HG03196 (cell line): Measurements from ENCODE around the gene DVL1.
A peak's percentile ranks its signal among the peaks of the same experiment; 100 is the strongest.

Experiments
- ATAC-seq: cut with Tn5 transposase; IDR thresholded peaks from one replicate; pipeline ENCODE4 v1.9.1; 2021; ENCODE audit not compliant: unreplicated experiment

DVL1 gene

GRCh38 chr1:1312450-1313314, 36.5 kb downstream of the DVL1 start:
- ATAC-seq = no peak

GRCh38 chr1:1311107-1312104, 37.8 kb downstream of the DVL1 start:
- ATAC-seq = no peak

GRCh38 chr1:1310476-1311053, 38.7 kb downstream of the DVL1 start:
- no peak for ATAC-seq

GRCh38 chr1:1310109-1310385, 39.2 kb downstream of the DVL1 start:
- ATAC-seq = no peak

GRCh38 chr1:1309251-1310108, 39.7 kb downstream of the DVL1 start:
- no peak for ATAC-seq

- ATAC-seq = no peak
These were observed 40.4 kb downstream of the DVL1 start for GRCh38 chr1:1308756-1309250.

GRCh38 chr1:1307923-1308755, 41.1 kb downstream of the DVL1 start, which contains the start of the genes ACAP3 and PUSL1:
Gene ACAP3, minus strand, starts transcription at chr1:1307930. Its CDS starts 115 bp downstream, at chr1:1307815.
Gene PUSL1, plus strand, starts transcription at chr1:1308597. Its CDS starts 47 bp downstream, at chr1:1308644.
- ATAC-seq = peak; percentile 55

GRCh38 chr1:1307261-1307922, 41.8 kb downstream of the DVL1 start:
- ATAC-seq = peak; percentile 5

GRCh38 chr1:1306661-1307260, 42.5 kb downstream of the DVL1 start:
- ATAC-seq = no peak

GRCh38 chr1:1306070-1306660, 43.1 kb downstream of the DVL1 start:
- no peak for ATAC-seq

GRCh38 chr1:1305300-1306069, 43.7 kb downstream of the DVL1 start:
- ATAC-seq = no peak

- ATAC-seq = no peak
These were observed 44.6 kb downstream of the DVL1 start for GRCh38 chr1:1304331-1305299.

GRCh38 chr1:1303736-1304135, 45.5 kb downstream of the DVL1 start:
- no peak for ATAC-seq

GRCh38 chr1:1302951-1303509, 46.2 kb downstream of the DVL1 start:
- no peak for ATAC-seq

- no peak for ATAC-seq
These were observed 47.2 kb downstream of the DVL1 start for GRCh38 chr1:1302006-1302430.

GRCh38 chr1:1300352-1300739, 48.9 kb downstream of the DVL1 start:
- no peak for ATAC-seq
